GM12878 (cell line): ENCODE data around the gene NFATC3. TPM values are rescaled to one million over a fixed set of nuclear protein-coding genes. Genes with fewer than 3 reads are reported as not detected.

Experiments
- ASH2L ChIP-seq: fragments of 300-600, 200-600 bp; sonication (generic); IDR thresholded peaks from 2 replicates; pipeline ENCODE4 v1.6.1; 2017; ENCODE audit warnings: low read depth, mild to moderate bottlenecking, borderline replicate concordance
- FOS ChIP-seq: IDR thresholded peaks from 3 replicates; pipeline ENCODE4 v1.6.1; 2011; ENCODE audit warnings: borderline replicate concordance; ENCODE audit not compliant: insufficient read length; ENCODE audit errors: extremely low read depth
- HSF1 ChIP-seq: fragments of 150-350 bp; IDR thresholded peaks from 2 replicates; pipeline ENCODE4 v1.6.1; 2014; ENCODE audit warnings: mild to moderate bottlenecking, low read depth, low read length
- IKZF2 ChIP-seq, 2 experiments: fragments of 450-650 bp; IDR thresholded peaks; 2 replicates each; pipeline ENCODE4 v1.6.1; 2017; ENCODE audit warnings: mild to moderate bottlenecking in 2 of 2, moderate library complexity in 2 of 2
- JUND ChIP-seq: IDR thresholded peaks from 2 replicates; pipeline ENCODE4 v1.6.1; 2012; ENCODE audit warnings: low read depth, mild to moderate bottlenecking, low read length, improper control_type of control experiment, moderate library complexity
- MYB ChIP-seq: fragments of 150-350 bp; IDR thresholded peaks from 2 replicates; pipeline ENCODE4 v1.6.1; 2014; ENCODE audit warnings: mild to moderate bottlenecking, low read depth, low read length, borderline replicate concordance
- MYC ChIP-seq: IDR thresholded peaks from 2 replicates; pipeline ENCODE4 v1.6.1; 2011; ENCODE audit warnings: mild to moderate bottlenecking, low read length, moderate library complexity, inconsistent platforms; ENCODE audit not compliant: insufficient read depth, insufficient replicate concordance, insufficient read length, severe bottlenecking
- NBN ChIP-seq: fragments of 450-650 bp; IDR thresholded peaks from 2 replicates; pipeline ENCODE4 v1.6.1; 2016
- NFYA ChIP-seq: IDR thresholded peaks from 2 replicates; pipeline ENCODE4 v1.6.1; 2011; ENCODE audit warnings: low read depth, mild to moderate bottlenecking, low read length, improper control_type of control experiment, borderline replicate concordance
- PAX8 ChIP-seq: fragments of 450-650 bp; IDR thresholded peaks from 2 replicates; pipeline ENCODE4 v1.6.1; 2017; ENCODE audit warnings: mild to moderate bottlenecking, moderate library complexity
- PML ChIP-seq: IDR thresholded peaks from 2 replicates; pipeline ENCODE4 v1.6.1; 2012; ENCODE audit warnings: low read length, inconsistent platforms
- RAD51 ChIP-seq: fragments of 450-650 bp; IDR thresholded peaks from 2 replicates; pipeline ENCODE4 v1.6.1; 2016; ENCODE audit warnings: moderate library complexity, mild to moderate bottlenecking, inconsistent platforms
- STAT3 ChIP-seq: IDR thresholded peaks from 2 replicates; pipeline ENCODE4 v1.6.1; 2011; ENCODE audit warnings: low read depth, low read length, improper control_type of control experiment
- TCF3 ChIP-seq: IDR thresholded peaks from 2 replicates; pipeline ENCODE4 v1.6.1; 2012; ENCODE audit warnings: low read depth, mild to moderate bottlenecking, low read length, borderline replicate concordance; ENCODE audit not compliant: insufficient read depth
- ZBTB33 ChIP-seq: fragments of 450-650 bp; IDR thresholded peaks from 2 replicates; pipeline ENCODE4 v1.6.1; 2017; ENCODE audit warnings: mild to moderate bottlenecking
- ZSCAN29 ChIP-seq: fragments of 450-650 bp; IDR thresholded peaks from 2 replicates; pipeline ENCODE4 v1.6.1; 2017; ENCODE audit warnings: mild to moderate bottlenecking, moderate library complexity
- ZZZ3 ChIP-seq: IDR thresholded peaks from 2 replicates; pipeline ENCODE4 v1.6.1; 2011; ENCODE audit warnings: low read depth; ENCODE audit not compliant: control insufficient read depth, insufficient read length
- polyA plus RNA-seq, 11 experiments: library from polyadenylated mRNA; depleted of rRNA in 4 of 11; unstranded in 6 of 11; stranded (reverse) in 5 of 11; fragments of >200 nt; fragmentation: Nextera tagmentation in 4 of 11; fragmentation: Illumina TruSeq in 1 of 11; extraction: Ambion mirVana in 4 of 11; extraction: Trizol in 1 of 11; gene quantifications; 1 replicate in 1 of 11; 2 replicates in 10 of 11; pipeline versions ENCODE4 v1.2.1 to v1.2.3, GENCODE V29; 2011 to 2016; ENCODE audit warnings: inconsistent platforms in 2 of 11, missing spikeins in 2 of 11, low read depth in 1 of 11
- total RNA-seq, 4 experiments: library from RNA; depleted of rRNA in 3 of 4; stranded (reverse); fragments of >200 nt in 3 of 4; fragmentation: Illumina TruSeq in 1 of 4; extraction: Trizol in 1 of 4; gene quantifications; 2 replicates each; pipeline versions ENCODE4 v1.2.1 to v1.2.3, GENCODE V29; 2013 to 2021
- TF ChIP-seq, protein P1 (sequence below): fragments of 450-650 bp; IDR thresholded peaks from 2 replicates; pipeline ENCODE4 v1.6.1; 2016; ENCODE audit warnings: mild to moderate bottlenecking
- TF ChIP-seq, protein P2 (sequence below): fragments of 450-650 bp; IDR thresholded peaks from 2 replicates; pipeline ENCODE4 v1.6.1; 2018; ENCODE audit warnings: borderline replicate concordance, mild to moderate bottlenecking; ENCODE audit not compliant: partially characterized antibody
- TF ChIP-seq, protein P3 (sequence below): fragments of 450-650 bp; IDR thresholded peaks from 2 replicates; pipeline ENCODE4 v1.6.1; 2017; ENCODE audit warnings: mild to moderate bottlenecking, low read depth, inconsistent platforms; ENCODE audit not compliant: poor library complexity, severe bottlenecking

Gene NFATC3
- total and polyA plus RNA-seq, 10 of the 15 experiments (the other 5 are each of a cell fraction or from before 2014, with no cell fraction given) = 4.2 to 37.6 (median 24.9) TPM

- TF ChIP-seq, protein P1, sequence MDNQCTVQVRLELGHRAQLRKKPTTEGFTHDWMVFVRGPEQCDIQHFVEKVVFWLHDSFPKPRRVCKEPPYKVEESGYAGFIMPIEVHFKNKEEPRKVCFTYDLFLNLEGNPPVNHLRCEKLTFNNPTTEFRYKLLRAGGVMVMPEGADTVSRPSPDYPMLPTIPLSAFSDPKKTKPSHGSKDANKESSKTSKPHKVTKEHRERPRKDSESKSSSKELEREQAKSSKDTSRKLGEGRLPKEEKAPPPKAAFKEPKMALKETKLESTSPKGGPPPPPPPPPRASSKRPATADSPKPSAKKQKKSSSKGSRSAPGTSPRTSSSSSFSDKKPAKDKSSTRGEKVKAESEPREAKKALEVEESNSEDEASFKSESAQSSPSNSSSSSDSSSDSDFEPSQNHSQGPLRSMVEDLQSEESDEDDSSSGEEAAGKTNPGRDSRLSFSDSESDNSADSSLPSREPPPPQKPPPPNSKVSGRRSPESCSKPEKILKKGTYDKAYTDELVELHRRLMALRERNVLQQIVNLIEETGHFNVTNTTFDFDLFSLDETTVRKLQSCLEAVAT = peak; percentile 69; the same call in 1 of the 2 replicates
- no peak for TF ChIP-seq NFYA
- no peak for TF ChIP-seq JUND
- TF ChIP-seq, protein P2, sequence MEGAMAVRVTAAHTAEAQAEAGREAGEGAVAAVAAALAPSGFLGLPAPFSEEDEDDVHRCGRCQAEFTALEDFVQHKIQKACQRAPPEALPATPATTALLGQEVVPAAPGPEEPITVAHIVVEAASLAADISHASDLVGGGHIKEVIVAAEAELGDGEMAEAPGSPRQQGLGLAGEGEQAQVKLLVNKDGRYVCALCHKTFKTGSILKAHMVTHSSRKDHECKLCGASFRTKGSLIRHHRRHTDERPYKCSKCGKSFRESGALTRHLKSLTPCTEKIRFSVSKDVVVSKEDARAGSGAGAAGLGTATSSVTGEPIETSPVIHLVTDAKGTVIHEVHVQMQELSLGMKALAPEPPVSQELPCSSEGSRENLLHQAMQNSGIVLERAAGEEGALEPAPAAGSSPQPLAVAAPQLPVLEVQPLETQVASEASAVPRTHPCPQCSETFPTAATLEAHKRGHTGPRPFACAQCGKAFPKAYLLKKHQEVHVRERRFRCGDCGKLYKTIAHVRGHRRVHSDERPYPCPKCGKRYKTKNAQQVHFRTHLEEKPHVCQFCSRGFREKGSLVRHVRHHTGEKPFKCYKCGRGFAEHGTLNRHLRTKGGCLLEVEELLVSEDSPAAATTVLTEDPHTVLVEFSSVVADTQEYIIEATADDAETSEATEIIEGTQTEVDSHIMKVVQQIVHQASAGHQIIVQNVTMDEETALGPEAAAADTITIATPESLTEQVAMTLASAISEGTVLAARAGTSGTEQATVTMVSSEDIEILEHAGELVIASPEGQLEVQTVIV = no peak
- TF ChIP-seq ZBTB33 = no peak
- no peak for TF ChIP-seq HSF1
- 0 out of 2 replicates have a peak, but pooled peaks have one; percentile 72 for TF ChIP-seq TCF3
- no peak for TF ChIP-seq PAX8
- TF ChIP-seq ZSCAN29 = no peak
- no peak for TF ChIP-seq FOS
- peak; percentile 70 for TF ChIP-seq NBN
- no peak for TF ChIP-seq MYC
- peak; percentile 77; the same call in 1 of the 2 replicates for TF ChIP-seq PML
- 0 out of 2 replicates have a peak, but pooled peaks have one; percentile 49 for TF ChIP-seq RAD51
- no peak for TF ChIP-seq ASH2L
- no peak for TF ChIP-seq ZZZ3
- no peak for TF ChIP-seq MYB
- TF ChIP-seq, protein P3, sequence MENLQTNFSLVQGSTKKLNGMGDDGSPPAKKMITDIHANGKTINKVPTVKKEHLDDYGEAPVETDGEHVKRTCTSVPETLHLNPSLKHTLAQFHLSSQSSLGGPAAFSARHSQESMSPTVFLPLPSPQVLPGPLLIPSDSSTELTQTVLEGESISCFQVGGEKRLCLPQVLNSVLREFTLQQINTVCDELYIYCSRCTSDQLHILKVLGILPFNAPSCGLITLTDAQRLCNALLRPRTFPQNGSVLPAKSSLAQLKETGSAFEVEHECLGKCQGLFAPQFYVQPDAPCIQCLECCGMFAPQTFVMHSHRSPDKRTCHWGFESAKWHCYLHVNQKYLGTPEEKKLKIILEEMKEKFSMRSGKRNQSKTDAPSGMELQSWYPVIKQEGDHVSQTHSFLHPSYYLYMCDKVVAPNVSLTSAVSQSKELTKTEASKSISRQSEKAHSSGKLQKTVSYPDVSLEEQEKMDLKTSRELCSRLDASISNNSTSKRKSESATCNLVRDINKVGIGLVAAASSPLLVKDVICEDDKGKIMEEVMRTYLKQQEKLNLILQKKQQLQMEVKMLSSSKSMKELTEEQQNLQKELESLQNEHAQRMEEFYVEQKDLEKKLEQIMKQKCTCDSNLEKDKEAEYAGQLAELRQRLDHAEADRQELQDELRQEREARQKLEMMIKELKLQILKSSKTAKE = no peak
- no peak for TF ChIP-seq STAT3
- TF ChIP-seq IKZF2 (IDR thresholded peaks at IDR 0.05) = peak; percentile 43 to 60; a peak in 3 of 4 replicates
Measured at GRCh38 chr16:68084504-68085258, 489 bp upstream of the NFATC3 start (continued).
